Calu3 (cell line): Measurements from ENCODE around the gene CD209. TPM values are rescaled to one million over a fixed set of nuclear protein-coding genes. Genes with fewer than 3 reads are reported as not detected.
"Not testable (repeated sequence)": the region's sequence is repeated elsewhere in the genome, so short reads cannot be mapped to it uniquely, and the experiment has no call there.

Experiments used
- Bru-seq: library from RNA; stranded (reverse); fragments of 400-500 nt; gene quantifications from one replicate; lab custom pipeline; 2021; lab: Mats Ljungman, UMichigan
- BruChase-seq, 2 experiments: library from RNA; stranded (reverse); fragments of 400-500 nt; gene quantifications; one replicate each; lab custom pipeline; 2021; lab: Mats Ljungman, UMichigan
- BruUV-seq: library from RNA; stranded (reverse); fragments of 400-500 nt; replicated peaks from 2 replicates; lab custom pipeline; 2021; lab: Mats Ljungman, UMichigan
- CTCF ChIA-PET: fragments of 300-600 bp; sonication (Branson Sonifier 250); formaldehyde crosslinking; loops from one replicate; lab custom pipeline; 2022; ENCODE audit warnings: antibody characterized with exemption; lab: Charles Lee
- DNase-seq: peaks from one replicate; pipeline ENCODE4 v3.0.0; 2022
- H3K27ac Mint-ChIP-seq: one replicate; pipeline ENCODE4 v1.8.0; 2022; ENCODE audit warnings: mixed read lengths; ENCODE audit not compliant: unreplicated experiment
- H3K27me3 Mint-ChIP-seq: one replicate; pipeline ENCODE4 v1.8.0; 2022; ENCODE audit warnings: mixed read lengths; ENCODE audit not compliant: unreplicated experiment
- H3K36me3 Mint-ChIP-seq: one replicate; pipeline ENCODE4 v1.8.0; 2022; ENCODE audit warnings: mild to moderate bottlenecking, moderate library complexity, mixed read lengths; ENCODE audit not compliant: insufficient read depth, unreplicated experiment
- H3K4me1 Mint-ChIP-seq: one replicate; pipeline ENCODE4 v1.8.0; 2022; ENCODE audit warnings: mild to moderate bottlenecking, low read depth, mixed read lengths; ENCODE audit not compliant: unreplicated experiment
- H3K4me3 Mint-ChIP-seq: one replicate; pipeline ENCODE4 v1.8.0; 2022; ENCODE audit warnings: mild to moderate bottlenecking, low read depth, moderate library complexity, mixed read lengths; ENCODE audit not compliant: unreplicated experiment
- H3K9me3 Mint-ChIP-seq: one replicate; pipeline ENCODE4 v1.8.0; 2022; ENCODE audit warnings: low read depth, mixed read lengths; ENCODE audit not compliant: unreplicated experiment
- intact Hi-C: fragments of 100-400 bp; cut with micrococcal nuclease; formaldehyde crosslinking; loops from one replicate; pipeline ENCODE4 v1.10.0; 2022; ENCODE audit not compliant: unreplicated experiment
- long read RNA-seq: library from polyadenylated mRNA; stranded (forward); transcript quantifications from one replicate; pipeline ENCODE4 v2.0.0, GENCODE V29; 2022
- total RNA-seq: library from RNA; stranded (reverse); gene quantifications from 2 replicates; pipeline ENCODE4 v1.2.3, GENCODE V29; 2022
- TF ChIP-seq, protein P1 (sequence below): fragments of 200-600 bp; IDR thresholded peaks from one replicate; pipeline ENCODE4 v1.8.0; 2022; ENCODE audit warnings: antibody characterized with exemption; ENCODE audit not compliant: unreplicated experiment

The CD209 gene
- total RNA-seq = not detected in 2 replicates
- Bru-seq, nascent RNA = not detected
- not detected for BruChase-seq, experiment 1, labeled RNA remaining after a 6-hour chase
- not detected for BruChase-seq, experiment 2, labeled RNA remaining after a 2-hour chase
- long read RNA-seq = 0 reads

DNA sequence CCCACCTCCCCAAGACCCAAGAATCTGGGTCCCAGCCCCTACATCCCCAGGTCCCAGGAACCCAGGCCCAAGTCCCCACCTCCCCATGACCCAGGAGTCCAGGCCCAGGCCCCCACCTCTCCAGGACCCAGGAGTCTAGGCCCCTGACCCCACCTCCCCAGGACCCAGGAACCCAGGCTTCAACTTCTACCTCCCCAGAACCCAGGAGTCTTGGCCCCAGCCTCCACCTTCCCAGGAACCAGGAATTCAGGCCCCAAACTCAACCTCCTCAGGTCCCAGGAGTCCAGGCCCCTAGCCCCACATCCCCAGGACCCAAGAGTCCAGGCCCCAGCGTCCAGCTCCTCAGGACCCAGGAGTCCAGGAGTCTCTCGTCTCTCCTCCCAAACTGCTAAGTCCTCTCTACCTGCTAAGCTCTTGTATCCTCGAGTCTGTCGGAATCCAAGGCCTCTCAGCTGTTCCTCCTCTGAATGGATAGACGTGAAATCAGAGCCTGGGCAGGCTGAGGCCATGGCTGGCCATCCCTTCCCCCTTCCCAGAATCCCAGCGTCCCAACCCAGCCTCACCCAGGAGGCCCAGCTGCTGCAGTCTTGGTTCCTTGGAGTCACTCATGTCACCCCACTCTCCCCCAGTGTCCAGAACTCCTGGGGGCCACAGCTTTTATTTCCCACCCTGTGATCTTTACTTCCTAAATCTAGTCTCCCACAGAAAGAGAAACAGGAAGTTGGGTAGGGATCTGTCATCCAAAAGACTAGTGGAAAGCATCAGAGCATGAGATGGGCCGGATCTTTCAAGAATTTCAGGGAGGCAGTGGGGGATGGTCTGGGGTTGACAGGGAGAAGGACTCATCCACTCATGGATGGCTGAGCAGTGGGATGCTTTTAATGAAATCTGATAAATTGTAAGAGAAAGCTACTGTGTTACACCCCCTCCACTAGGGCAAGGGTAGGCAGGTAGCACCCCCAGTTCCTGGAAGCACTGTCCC is at the start of gene CD209:
CD209 (minus strand) TSS at position 632 of the 982 bp plus-strand sequence; CDS start at position 609, 23 bp downstream.
- TF ChIP-seq, protein P1, sequence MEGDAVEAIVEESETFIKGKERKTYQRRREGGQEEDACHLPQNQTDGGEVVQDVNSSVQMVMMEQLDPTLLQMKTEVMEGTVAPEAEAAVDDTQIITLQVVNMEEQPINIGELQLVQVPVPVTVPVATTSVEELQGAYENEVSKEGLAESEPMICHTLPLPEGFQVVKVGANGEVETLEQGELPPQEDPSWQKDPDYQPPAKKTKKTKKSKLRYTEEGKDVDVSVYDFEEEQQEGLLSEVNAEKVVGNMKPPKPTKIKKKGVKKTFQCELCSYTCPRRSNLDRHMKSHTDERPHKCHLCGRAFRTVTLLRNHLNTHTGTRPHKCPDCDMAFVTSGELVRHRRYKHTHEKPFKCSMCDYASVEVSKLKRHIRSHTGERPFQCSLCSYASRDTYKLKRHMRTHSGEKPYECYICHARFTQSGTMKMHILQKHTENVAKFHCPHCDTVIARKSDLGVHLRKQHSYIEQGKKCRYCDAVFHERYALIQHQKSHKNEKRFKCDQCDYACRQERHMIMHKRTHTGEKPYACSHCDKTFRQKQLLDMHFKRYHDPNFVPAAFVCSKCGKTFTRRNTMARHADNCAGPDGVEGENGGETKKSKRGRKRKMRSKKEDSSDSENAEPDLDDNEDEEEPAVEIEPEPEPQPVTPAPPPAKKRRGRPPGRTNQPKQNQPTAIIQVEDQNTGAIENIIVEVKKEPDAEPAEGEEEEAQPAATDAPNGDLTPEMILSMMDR = no peak
- intact Hi-C loops = loop anchor here (5.0 kb wide), 1 partner anchor 50 kb away; no protein-coding TSS in a partner anchor
- H3K27ac Mint-ChIP-seq = no peak within 1 kb of the TSS
- no peak within 1 kb of the TSS for H3K4me3 Mint-ChIP-seq
- CTCF ChIA-PET = no interaction called here
- DNase-seq = no peak
- no peaks in the 10 kb centered on the region for H3K9me3 Mint-ChIP-seq
- peaks cover 8% of the 10 kb centered on the region for H3K4me1 Mint-ChIP-seq
- BruUV-seq = no TSS peak
- H3K36me3 Mint-ChIP-seq = no peaks in the 10 kb centered on the region
- peaks cover 60% of the 10 kb centered on the region for H3K27me3 Mint-ChIP-seq

GRCh38 chr19:7795555-7796161 is 48.3 kb upstream of the CD209 start:
- CTCF ChIA-PET = no interaction called here
- Mint-ChIP-seq H3K27me3 (peaks cover 13% of the 10 kb centered on the region), H3K27ac (no peak overlapping the region), H3K4me1 (peaks cover 12% of the 10 kb centered on the region), H3K36me3 (no peaks in the 10 kb centered on the region), H3K9me3 (no peaks in the 10 kb centered on the region), H3K4me3 (no peak overlapping the region)
- intact Hi-C loops = loop anchor here (5.0 to 10.0 kb wide), 2 partner anchors 48 to 441 kb away; partner anchors contain the start of gene CD209
- DNase-seq = no peak
- TF ChIP-seq, protein P1 = no peak
- no TSS peak for BruUV-seq

DNA sequence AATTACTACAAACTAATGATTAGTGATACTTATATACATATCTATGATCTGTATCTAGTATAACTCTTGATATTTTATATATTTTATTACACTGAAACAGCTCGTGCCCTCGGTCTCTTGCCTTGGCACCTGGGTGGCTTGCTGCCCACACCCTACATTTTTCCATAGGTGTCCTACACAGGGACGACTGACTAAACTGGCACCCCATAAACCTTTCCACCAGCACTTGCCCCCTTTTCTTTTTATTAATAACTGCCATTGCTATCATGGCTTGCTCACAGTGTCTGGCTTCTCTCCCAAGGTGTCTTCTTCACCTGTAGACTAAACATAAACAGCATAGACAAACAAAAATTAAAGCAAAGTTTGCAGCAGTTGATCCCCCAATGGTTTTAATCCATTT is 46.2 kb upstream of the CD209 start:
- DNase-seq = no peak
- Mint-ChIP-seq H3K4me3 (no peak overlapping the region), H3K9me3 (no peaks in the 10 kb centered on the region), H3K4me1 (peaks cover 12% of the 10 kb centered on the region), H3K27ac (no peak overlapping the region), H3K27me3 (peaks cover 13% of the 10 kb centered on the region), H3K36me3 (no peaks in the 10 kb centered on the region)
- CTCF ChIA-PET = no interaction called here
- BruUV-seq = no TSS peak
- TF ChIP-seq, protein P1 = no peak
- intact Hi-C loops = loop anchor here (10.0 kb wide), 1 partner anchor 439 kb away; no protein-coding TSS in a partner anchor

- H3K27ac Mint-ChIP-seq, DNase-seq, H3K36me3 Mint-ChIP-seq, H3K4me3 Mint-ChIP-seq, BruUV-seq, H3K9me3 Mint-ChIP-seq: not testable (repeated sequence)
- Mint-ChIP-seq H3K27me3 (peaks cover 15% of the 10 kb centered on the region), H3K4me1 (peaks cover 12% of the 10 kb centered on the region)
- CTCF ChIA-PET = interaction anchor here (1.3 kb wide), 1 partner anchor 112 kb away, joined by 4 read pairs; the partner anchor contains the start of gene TRAPPC5
- intact Hi-C loops = loop anchor here (10.0 kb wide), 1 partner anchor 438 kb away; no protein-coding TSS in a partner anchor
Measured at GRCh38 chr19:7792701-7793100, 45.4 kb upstream of the CD209 start.
